ENCODE results near the gene GNG4.

GRCh38 chr1:235635938-235636662 lies 13.5 kb downstream of the GNG4 start:
- TF ChIP-seq POLR2AphosphoS5 (IDR thresholded peaks at IDR 0.05; ENCODE audit: low read depth, low read length) (no peak), POLR2A (IDR thresholded peaks at IDR 0.05; ENCODE audit: low read depth, low read length) (no peak), TAF1 (IDR thresholded peaks at IDR 0.05; ENCODE audit: borderline replicate concordance, low read depth, low read length) (no peak)
